Liver (tissue), 9 donors: ENCODE data around the gene NTNG1. TPM values are rescaled to one million over a fixed set of nuclear protein-coding genes. Genes with fewer than 3 reads are reported as not detected.

Experiments
- DNase-seq: peaks from one replicate; pipeline ENCODE4 v3.0.0-alpha.2; 2017; ENCODE audit warnings: low spot score
- H3K27ac ChIP-seq, 2 donors: one replicate each; pipeline ENCODE4 v1.7.0; 2013; ENCODE audit warnings: inconsistent platforms in 2 of 2, low read length in 2 of 2, control low read depth in 1 of 2, low read depth in 1 of 2, mild to moderate bottlenecking in 1 of 2
- H3K27me3 ChIP-seq, 4 donors: one replicate each; pipeline versions ENCODE4 v1.6.1 to v1.7.0; 2013; ENCODE audit warnings: low read length in 3 of 4, inconsistent platforms in 1 of 4, mild to moderate bottlenecking in 1 of 4, moderate library complexity in 1 of 4; ENCODE audit not compliant: control insufficient read depth in 4 of 4, insufficient read depth in 4 of 4
- H3K36me3 ChIP-seq, 4 donors: one replicate each; pipeline versions ENCODE4 v1.6.1 to v1.7.0; 2013; ENCODE audit warnings: low read length in 3 of 4, mild to moderate bottlenecking in 3 of 4, low read depth in 1 of 4, moderate library complexity in 1 of 4; ENCODE audit not compliant: control insufficient read depth in 4 of 4, insufficient read depth in 3 of 4
- H3K4me1 ChIP-seq, 4 donors: one replicate each; pipeline versions ENCODE4 v1.6.1 to v1.7.0; 2013; ENCODE audit warnings: low read length in 3 of 4, mild to moderate bottlenecking in 3 of 4, moderate library complexity in 1 of 4; ENCODE audit not compliant: control insufficient read depth in 4 of 4, insufficient read depth in 4 of 4
- H3K4me3 ChIP-seq, 3 donors: one replicate each; pipeline versions ENCODE4 v1.6.1 to v1.7.0; 2013; ENCODE audit warnings: low read length in 3 of 3, control low read depth in 1 of 3, low read depth in 1 of 3, mild to moderate bottlenecking in 1 of 3
- H3K9ac ChIP-seq, 2 donors: one replicate each; pipeline ENCODE4 v1.7.0; 2013; ENCODE audit warnings: low read length in 2 of 2, mild to moderate bottlenecking in 2 of 2, moderate library complexity in 2 of 2, control low read depth in 1 of 2, low read depth in 1 of 2
- H3K9me3 ChIP-seq, 4 donors: one replicate each; pipeline versions ENCODE4 v1.6.1 to v1.7.0; 2013; ENCODE audit warnings: low read length in 3 of 4; ENCODE audit not compliant: control insufficient read depth in 4 of 4
- EGR1 ChIP-seq, 2 donors: IDR thresholded peaks; 2 replicates each; pipeline ENCODE4 v1.6.1; 2016 to 2018; ENCODE audit warnings: antibody characterized with exemption in 2 of 2, low read depth in 2 of 2
- FOXA1 ChIP-seq: IDR thresholded peaks from 2 replicates; pipeline ENCODE4 v1.6.1; 2016; ENCODE audit warnings: antibody characterized with exemption
- FOXA2 ChIP-seq: IDR thresholded peaks from 2 replicates; pipeline ENCODE4 v1.6.1; 2016; ENCODE audit warnings: antibody characterized with exemption
- GABPA ChIP-seq, 2 donors: IDR thresholded peaks in 1 of 2; conservative IDR thresholded peaks in 1 of 2; 2 replicates each; pipeline ENCODE4 v1.6.1; 2016; ENCODE audit warnings: antibody characterized with exemption in 2 of 2, mild to moderate bottlenecking in 1 of 2, moderate library complexity in 1 of 2
- HNF4A ChIP-seq, 2 donors: conservative IDR thresholded peaks; 2 replicates each; pipeline ENCODE4 v1.6.1; 2016; ENCODE audit warnings: antibody characterized with exemption in 2 of 2, mild to moderate bottlenecking in 2 of 2
- HNF4G ChIP-seq: IDR thresholded peaks from 2 replicates; pipeline ENCODE4 v1.6.1; 2016; ENCODE audit warnings: antibody characterized with exemption
- NR2F2 ChIP-seq: IDR thresholded peaks from 2 replicates; pipeline ENCODE4 v1.6.1; 2016; ENCODE audit warnings: antibody characterized with exemption
- RAD21 ChIP-seq, 2 donors: IDR thresholded peaks; 2 replicates each; pipeline ENCODE4 v1.6.1; 2016; ENCODE audit warnings: antibody characterized with exemption in 2 of 2, mild to moderate bottlenecking in 2 of 2
- RXRA ChIP-seq, 2 donors: IDR thresholded peaks; 2 replicates each; pipeline ENCODE4 v1.6.1; 2017 to 2018; ENCODE audit warnings: antibody characterized with exemption in 2 of 2, mild to moderate bottlenecking in 1 of 2
- SP1 ChIP-seq: IDR thresholded peaks from 2 replicates; pipeline ENCODE4 v1.6.1; 2018; ENCODE audit warnings: antibody characterized with exemption, mild to moderate bottlenecking
- TAF1 ChIP-seq: conservative IDR thresholded peaks from 2 replicates; pipeline ENCODE4 v1.6.1; 2016; ENCODE audit warnings: antibody characterized with exemption, mild to moderate bottlenecking
- YY1 ChIP-seq: IDR thresholded peaks from 2 replicates; pipeline ENCODE4 v1.6.1; 2016; ENCODE audit warnings: antibody characterized with exemption, mild to moderate bottlenecking
- WGBS: extraction: QIAGEN DNeasy Blood & Tissue Kit; methylation state at CpG from one replicate; pipeline ENCODE4 v1.1.7; 2013; 5-methylcytosine and 5-hydroxymethylcytosine counted together
- polyA plus RNA-seq, 2 donors: library from polyadenylated mRNA; stranded (reverse) in 1 of 2; unstranded in 1 of 2; fragments of 200-250 nt in 1 of 2; fragments of >200 nt in 1 of 2; fragmentation: Nextera tagmentation in 1 of 2; extraction: Ambion mirVana in 1 of 2; gene quantifications; one replicate each; pipeline versions ENCODE4 v1.2.1 to v1.2.3, GENCODE V29; 2013 to 2015
- total RNA-seq, 2 donors: library from RNA; depleted of rRNA; stranded (reverse); fragments of >200 nt; gene quantifications; one replicate each; pipeline ENCODE4 v1.2.3, GENCODE V29; 2014
- TF ChIP-seq, protein P1 (sequence below): IDR thresholded peaks from 2 replicates; pipeline ENCODE4 v1.6.1; 2016; ENCODE audit warnings: antibody characterized with exemption
- TF ChIP-seq, protein P2 (sequence below): fragments of 150-350 bp; IDR thresholded peaks from 2 replicates; pipeline ENCODE4 v1.5.1; 2017; ENCODE audit warnings: improper control_type of control experiment, low read depth, low read length; ENCODE audit not compliant: missing input control
- TF ChIP-seq, protein P3 (sequence below): IDR thresholded peaks from 2 replicates; pipeline ENCODE4 v1.6.1; 2016; ENCODE audit warnings: antibody characterized with exemption
- donor health status: healthy.
- donor health status: healthy.
- donor health status: healthy.
- donor health status: healthy.
- donor health status: healthy.

Gene NTNG1
- total and polyA plus RNA-seq, 4 donors = under 0.01 TPM; not detected in 2

DNA sequence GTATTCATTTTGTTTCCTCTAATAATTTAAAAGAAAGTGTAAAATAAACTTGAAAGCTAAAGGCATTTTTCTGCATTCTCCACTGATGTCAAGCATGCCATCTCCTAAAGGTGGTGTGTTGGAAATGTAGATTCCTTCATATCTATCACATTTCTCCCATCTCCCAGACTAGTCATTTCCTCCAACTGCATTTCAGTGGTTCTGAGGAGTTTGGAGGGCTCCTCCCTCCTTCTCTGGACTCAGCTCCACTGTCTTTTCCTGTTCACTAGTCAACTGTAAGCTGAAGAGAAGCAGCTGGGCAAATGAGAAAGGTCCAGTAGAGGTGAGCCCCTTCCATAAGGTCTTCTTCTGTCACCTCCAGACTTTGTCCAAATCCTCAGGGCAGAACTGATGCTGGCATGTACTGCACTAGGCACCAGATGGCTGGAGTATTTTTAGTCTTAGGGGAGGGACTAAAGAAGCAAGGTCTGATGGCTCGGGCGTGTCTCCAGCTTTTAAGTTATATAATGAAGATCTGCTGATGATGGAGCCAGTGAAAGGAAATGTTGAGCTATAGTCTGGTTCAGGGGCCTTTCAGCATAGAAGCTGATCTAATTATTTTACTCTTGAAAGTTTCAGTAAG lies 186.1 kb downstream of the NTNG1 start:
- DNase-seq = no peak
- Histone ChIP-seq H3K9me3 (no peaks in the 10 kb centered on the region), H3K36me3 (no peaks in the 10 kb centered on the region), H3K27ac (no peak overlapping the region), H3K4me1 (no peaks in the 10 kb centered on the region), H3K9ac (no peak overlapping the region), H3K27me3 (no peaks in the 10 kb centered on the region), H3K4me3 (no peak overlapping the region)
- TF ChIP-seq RXRA (IDR thresholded peaks at IDR 0.05) (no peak), NR2F2 (no peak), FOXA2 (no peak), TAF1 (no peak), EGR1 (IDR thresholded peaks at IDR 0.05; ENCODE audit: low read depth in 2 of 2) (no peak), FOXA1 (no peak), HNF4G (no peak)
- WGBS = 79% methylated on average over 2 of the region's 2 CpGs

DNA sequence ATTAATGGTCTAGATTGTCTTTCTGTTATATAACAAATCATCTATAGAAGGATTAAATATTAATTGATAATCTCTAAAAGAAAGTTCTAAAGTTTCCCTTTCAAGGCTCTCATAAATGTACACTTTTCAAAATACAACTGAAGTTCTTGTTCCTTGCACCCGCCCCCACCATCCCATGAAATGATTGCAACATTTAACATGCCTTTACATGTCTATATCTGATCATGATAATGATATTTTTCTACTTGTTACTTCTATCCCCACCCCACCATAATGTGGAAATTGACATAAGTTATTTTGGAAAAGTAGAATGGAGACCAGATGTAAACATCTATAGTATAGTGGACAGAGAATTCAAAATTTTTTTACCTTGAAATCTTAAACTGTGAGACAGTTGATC lies 186.6 kb downstream of the NTNG1 start:
- Histone ChIP-seq H3K9me3 (no peaks in the 10 kb centered on the region), H3K27me3 (no peaks in the 10 kb centered on the region), H3K36me3 (no peaks in the 10 kb centered on the region), H3K9ac (no peak overlapping the region), H3K27ac (no peak overlapping the region), H3K4me1 (no peaks in the 10 kb centered on the region), H3K4me3 (no peak overlapping the region)
- DNase-seq = no peak
- TF ChIP-seq, protein P1, sequence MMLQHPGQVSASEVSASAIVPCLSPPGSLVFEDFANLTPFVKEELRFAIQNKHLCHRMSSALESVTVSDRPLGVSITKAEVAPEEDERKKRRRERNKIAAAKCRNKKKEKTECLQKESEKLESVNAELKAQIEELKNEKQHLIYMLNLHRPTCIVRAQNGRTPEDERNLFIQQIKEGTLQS = no peak
- TF ChIP-seq TAF1 = no peak
- TF ChIP-seq, protein P2, sequence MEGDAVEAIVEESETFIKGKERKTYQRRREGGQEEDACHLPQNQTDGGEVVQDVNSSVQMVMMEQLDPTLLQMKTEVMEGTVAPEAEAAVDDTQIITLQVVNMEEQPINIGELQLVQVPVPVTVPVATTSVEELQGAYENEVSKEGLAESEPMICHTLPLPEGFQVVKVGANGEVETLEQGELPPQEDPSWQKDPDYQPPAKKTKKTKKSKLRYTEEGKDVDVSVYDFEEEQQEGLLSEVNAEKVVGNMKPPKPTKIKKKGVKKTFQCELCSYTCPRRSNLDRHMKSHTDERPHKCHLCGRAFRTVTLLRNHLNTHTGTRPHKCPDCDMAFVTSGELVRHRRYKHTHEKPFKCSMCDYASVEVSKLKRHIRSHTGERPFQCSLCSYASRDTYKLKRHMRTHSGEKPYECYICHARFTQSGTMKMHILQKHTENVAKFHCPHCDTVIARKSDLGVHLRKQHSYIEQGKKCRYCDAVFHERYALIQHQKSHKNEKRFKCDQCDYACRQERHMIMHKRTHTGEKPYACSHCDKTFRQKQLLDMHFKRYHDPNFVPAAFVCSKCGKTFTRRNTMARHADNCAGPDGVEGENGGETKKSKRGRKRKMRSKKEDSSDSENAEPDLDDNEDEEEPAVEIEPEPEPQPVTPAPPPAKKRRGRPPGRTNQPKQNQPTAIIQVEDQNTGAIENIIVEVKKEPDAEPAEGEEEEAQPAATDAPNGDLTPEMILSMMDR = no peak
- TF ChIP-seq SP1 = no peak
- no peak for TF ChIP-seq EGR1 (IDR thresholded peaks at IDR 0.05; ENCODE audit: low read depth in 2 of 2)
- WGBS = 63% methylated on average over 1 of the region's 1 CpG

DNA sequence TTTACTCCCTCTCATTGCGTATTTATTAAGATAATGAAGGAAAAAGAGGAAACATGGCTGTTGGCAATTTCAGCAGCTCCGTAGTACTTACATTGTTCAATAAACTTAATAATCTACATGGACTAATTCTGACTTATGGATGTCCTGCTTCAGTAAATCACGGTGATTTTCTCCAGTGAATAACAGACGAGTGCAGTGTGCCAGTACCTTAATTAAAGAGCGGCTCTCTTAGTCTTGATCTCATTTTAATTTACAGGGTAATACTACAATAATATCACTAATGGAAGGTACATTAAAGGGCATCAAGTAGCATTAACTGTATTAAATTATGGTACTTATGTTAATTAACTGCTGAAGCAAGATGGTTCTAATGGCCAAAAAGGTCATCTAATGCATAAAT lies 187.2 kb downstream of the NTNG1 start:
- no peaks in the 10 kb centered on the region for H3K27me3 ChIP-seq
- H3K4me1 ChIP-seq = no peaks in the 10 kb centered on the region
- no peak for DNase-seq
- no peak overlapping the region for H3K4me3 ChIP-seq
- H3K27ac ChIP-seq = no peak overlapping the region
- 77% methylated on average over 5 of the region's 5 CpGs for WGBS
- no peak for TF ChIP-seq SP1
- TF ChIP-seq YY1 = no peak
- no peak for TF ChIP-seq HNF4G
- TF ChIP-seq, protein P3, sequence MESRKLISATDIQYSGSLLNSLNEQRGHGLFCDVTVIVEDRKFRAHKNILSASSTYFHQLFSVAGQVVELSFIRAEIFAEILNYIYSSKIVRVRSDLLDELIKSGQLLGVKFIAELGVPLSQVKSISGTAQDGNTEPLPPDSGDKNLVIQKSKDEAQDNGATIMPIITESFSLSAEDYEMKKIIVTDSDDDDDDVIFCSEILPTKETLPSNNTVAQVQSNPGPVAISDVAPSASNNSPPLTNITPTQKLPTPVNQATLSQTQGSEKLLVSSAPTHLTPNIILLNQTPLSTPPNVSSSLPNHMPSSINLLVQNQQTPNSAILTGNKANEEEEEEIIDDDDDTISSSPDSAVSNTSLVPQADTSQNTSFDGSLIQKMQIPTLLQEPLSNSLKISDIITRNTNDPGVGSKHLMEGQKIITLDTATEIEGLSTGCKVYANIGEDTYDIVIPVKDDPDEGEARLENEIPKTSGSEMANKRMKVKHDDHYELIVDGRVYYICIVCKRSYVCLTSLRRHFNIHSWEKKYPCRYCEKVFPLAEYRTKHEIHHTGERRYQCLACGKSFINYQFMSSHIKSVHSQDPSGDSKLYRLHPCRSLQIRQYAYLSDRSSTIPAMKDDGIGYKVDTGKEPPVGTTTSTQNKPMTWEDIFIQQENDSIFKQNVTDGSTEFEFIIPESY = no peak
- TF ChIP-seq HNF4A (conservative IDR thresholded peaks at IDR 0.05) = no peak
- no peak for TF ChIP-seq RXRA (IDR thresholded peaks at IDR 0.05)
- no peak for TF ChIP-seq GABPA (IDR thresholded peaks at IDR 0.05 in 1 of 2, conservative IDR thresholded peaks at IDR 0.05 in 1 of 2)
- no peak for TF ChIP-seq RAD21 (IDR thresholded peaks at IDR 0.05)
- no peaks in the 10 kb centered on the region for H3K36me3 ChIP-seq
- H3K9ac ChIP-seq = no peak overlapping the region
- H3K9me3 ChIP-seq = no peaks in the 10 kb centered on the region
